GM19099 (cell line): ENCODE measurements around the gene BBS2.
A peak's percentile ranks its signal among the peaks of the same experiment; 100 is the strongest.

Experiments used
- POLR2A ChIP-seq: IDR thresholded peaks from 3 replicates; pipeline ENCODE4 v1.6.1; 2011; ENCODE audit warnings: low read depth; ENCODE audit not compliant: insufficient read length; ENCODE audit errors: extremely low read depth

The BBS2 gene

GRCh38 chr16:56519459-56520250 is at the start of gene BBS2:
Gene BBS2 (minus strand): TSS chr16:56520024. CDS start chr16:56519862, 162 bp downstream.
- TF ChIP-seq POLR2A = peak; percentile 74

GRCh38 chr16:56564793-56565477 is 45.1 kb upstream of the BBS2 start, which contains the start of gene MT4:
Gene MT4 (plus strand): TSS chr16:56565073. CDS start chr16:56565129, 56 bp downstream.
- no peak for TF ChIP-seq POLR2A

DNA sequence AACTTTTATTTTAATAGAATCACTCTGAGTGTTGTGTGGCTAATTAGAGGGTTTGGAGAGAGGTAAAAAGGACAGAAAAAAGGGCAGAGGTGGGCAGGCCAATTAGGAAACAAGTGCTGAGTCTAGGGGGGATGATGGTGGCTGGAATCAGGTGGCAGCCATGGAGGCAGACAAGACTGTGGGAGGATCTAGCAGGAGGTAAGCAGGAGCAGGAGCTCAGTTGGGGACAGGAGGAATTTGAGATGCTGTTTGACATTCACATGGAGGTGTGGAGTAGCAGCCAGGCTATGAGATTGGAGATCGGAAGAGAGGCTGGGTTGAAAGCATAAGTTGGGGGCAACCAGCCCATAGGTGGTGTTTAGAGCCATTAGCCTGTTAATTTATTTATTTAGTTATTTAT is 41.3 kb upstream of the BBS2 start:
- no peak for TF ChIP-seq POLR2A

DNA sequence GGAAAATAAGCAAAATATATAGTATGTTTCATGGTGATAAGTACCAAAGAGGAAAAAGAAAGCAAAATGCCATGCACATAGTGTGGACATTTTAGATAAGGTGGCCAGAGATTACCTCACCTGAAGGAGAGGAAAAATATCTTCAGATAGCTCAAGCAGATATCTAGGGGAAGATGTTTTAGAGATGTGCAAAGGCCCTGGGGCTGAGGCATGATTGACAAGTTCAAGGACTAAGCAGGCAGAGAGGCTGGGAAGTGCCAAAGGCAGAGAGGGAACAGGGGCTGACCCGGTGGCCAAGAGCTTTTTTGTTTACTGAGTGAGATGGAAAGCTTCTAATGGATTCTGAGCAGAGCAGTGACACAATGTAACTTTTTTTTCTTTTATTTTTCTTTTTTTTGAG is 40.6 kb upstream of the BBS2 start:
- no peak for TF ChIP-seq POLR2A

DNA sequence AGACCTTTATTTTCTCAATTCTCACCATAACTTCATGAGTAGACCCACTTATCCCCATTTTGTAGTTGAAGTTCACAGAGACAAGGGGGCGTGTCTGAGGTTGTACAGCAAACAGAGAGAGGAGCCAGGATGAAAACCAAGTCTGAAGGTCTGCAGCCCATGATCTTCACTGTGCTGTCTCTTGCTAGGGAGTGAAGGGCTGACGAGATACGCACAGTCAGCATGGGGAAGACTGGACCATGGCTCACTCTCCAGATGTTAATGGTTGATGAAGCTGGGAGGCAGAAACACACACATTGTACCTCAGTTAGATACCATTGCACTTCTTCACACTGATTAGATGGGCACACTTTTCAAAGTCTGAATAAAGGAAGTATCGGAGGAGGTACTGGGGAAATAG is 39.3 kb upstream of the BBS2 start:
- no peak for TF ChIP-seq POLR2A

DNA sequence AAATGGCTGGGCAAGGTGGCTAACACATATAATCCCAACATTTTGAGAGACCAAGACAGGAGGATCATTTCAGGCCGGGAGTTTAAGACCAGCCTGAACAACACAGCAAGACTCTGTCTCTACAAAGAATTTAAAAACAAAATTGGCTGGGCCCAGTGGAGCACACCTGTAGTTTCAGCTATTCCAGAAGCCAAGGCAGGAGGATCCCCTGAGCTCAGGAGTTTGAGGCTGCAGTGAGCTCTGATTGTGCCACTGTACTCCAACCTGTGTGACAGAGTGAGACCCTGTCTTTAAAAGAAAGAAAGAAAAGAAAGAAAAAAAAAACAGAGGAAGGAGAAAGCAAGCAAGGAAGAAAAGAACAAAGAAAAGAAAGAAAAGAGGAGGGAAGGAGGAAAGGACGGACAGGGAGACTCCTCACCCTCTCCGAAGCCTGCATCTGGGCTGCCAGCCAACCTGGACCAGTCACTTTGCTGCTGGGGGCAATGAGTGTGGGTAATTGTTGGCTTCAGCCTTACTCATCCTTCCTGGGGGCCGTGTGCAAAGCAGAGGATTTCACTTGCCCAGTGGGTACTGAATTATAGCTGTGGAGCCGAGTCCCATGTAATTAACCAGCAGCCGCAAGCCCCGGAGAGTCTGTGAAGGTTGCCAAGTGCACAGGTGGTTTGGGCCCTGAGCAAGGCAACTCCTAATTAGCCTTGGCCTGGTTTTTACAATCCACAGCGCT is 38.4 kb upstream of the BBS2 start:
- TF ChIP-seq POLR2A = no peak

DNA sequence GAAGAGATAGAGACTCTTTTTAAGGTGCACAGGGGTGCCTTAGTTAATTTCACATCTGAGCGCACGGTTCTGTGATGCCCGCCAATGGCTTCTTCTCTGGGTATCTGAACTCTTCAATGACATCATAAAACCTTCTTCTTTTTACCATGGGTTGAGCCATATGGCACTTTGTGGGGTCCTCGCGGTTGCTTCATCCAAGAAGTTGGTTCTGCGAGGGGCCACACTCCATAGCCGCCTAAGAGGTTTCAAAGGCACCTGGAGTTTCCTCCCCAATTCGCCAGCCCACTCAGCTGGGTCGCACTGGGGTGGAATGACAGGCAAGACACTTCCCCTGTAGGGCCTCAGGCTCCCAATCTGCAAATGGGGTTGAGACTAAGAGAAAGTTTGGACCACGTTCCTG is 34.6 kb upstream of the BBS2 start:
- no peak for TF ChIP-seq POLR2A

DNA sequence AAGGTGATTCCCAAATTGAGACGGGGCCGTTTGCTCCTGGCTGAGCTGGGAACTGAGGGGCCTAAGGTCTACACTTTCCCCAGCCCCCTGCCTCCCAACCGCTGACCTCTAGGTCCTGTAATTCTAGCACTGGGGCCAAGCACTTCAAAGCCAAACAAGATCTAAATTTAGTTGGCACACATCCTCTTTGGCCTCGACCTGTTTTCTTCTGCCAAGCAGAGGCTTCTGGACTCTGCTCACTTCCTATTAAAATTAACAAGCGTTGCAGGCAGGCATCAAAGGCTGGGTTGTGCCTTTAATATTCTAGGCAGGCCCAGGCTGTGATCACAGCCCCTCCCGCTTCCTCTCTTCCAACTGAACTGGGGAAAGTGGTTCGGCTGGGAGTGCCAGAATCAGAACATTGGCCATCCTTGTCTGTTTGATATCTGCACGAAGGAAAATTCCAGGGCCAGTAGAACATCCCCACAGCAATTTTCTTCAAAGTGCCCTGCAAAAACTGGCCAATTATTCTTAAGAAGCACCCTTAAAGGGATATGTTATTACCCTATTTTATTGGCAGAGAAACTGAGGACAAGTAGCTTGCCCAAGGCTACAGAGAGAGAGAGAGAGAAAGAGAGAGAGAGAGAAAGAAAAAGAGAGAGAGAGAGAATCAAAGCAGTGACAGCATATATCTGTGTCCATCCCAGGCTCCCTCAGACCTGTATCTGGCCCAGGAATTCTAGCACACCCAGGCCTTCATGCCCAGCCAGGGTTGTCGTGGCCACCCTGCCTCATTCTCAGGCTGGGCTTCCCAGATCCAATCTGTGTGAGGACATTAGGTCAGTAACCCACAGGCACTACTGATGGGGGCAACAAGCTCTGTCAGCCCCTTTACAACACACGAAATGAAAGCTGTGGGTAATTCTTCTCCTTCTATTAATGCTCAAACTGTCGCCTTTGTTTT is 32.2 kb upstream of the BBS2 start:
- no peak for TF ChIP-seq POLR2A

GRCh38 chr16:56549744-56550385 is 30.0 kb upstream of the BBS2 start:
- TF ChIP-seq POLR2A = no peak

DNA sequence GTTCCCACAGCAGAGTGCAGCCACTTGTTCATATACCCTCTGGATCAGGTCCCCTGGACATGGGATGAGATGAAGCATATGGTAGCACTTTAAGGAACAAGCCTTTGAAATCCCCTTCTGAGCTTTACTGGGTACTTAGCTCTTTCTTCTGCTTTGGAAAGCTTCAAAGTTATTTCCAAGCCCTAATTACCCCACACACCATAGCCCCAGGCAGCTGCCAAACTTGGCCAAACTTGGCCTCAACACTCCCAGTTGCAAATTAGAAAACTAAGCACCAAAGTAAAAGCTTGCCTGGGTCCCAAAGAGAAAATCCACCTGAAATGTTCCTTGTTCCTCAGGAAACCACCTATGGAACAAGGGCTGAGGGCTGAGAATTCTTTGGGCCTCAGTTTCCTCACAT is 29.3 kb upstream of the BBS2 start:
- TF ChIP-seq POLR2A = no peak

- no peak for TF ChIP-seq POLR2A
Measured at GRCh38 chr16:56547949-56548567, 28.2 kb upstream of the BBS2 start.

DNA sequence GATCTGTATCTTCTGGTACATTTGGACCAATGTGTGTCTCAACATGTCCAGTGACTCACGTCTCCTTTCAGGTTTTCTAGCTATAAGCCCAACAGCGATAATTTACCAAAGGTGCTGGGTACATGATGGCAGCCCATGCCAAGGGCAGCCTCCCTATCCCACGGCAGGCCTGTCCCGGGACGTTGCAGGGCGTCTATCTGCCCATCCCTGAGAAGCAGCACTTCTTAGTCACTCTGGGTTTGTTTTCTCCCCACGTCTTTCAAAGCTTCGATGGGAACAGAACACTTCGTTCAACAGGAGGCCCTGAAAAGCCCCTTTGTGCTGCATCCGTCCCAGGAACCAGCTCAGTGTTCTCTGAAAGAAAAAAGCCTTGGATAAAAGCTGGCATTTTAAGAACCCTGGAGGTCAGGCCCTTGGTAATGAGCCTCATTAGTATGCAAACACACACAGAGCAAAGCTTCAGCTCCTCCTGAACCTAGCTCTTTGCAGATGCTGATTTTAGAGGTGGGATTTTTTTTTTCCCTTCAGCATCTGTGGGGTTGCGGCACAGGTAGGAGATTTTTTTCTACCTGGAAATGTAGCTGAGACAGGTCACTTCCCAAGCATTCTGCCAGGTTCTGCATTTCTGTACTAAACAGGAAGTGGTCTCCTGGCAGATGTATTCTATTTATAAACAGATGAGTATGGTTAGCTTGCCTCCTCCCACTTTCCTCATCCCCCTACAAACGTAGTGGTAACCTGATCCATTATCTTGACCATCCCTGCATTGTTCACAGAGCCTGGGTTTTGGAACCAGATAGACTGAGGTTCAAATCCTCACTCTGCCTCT is 27.5 kb upstream of the BBS2 start:
- TF ChIP-seq POLR2A = no peak

GRCh38 chr16:56542039-56542438 is 22.2 kb upstream of the BBS2 start:
- no peak for TF ChIP-seq POLR2A

DNA sequence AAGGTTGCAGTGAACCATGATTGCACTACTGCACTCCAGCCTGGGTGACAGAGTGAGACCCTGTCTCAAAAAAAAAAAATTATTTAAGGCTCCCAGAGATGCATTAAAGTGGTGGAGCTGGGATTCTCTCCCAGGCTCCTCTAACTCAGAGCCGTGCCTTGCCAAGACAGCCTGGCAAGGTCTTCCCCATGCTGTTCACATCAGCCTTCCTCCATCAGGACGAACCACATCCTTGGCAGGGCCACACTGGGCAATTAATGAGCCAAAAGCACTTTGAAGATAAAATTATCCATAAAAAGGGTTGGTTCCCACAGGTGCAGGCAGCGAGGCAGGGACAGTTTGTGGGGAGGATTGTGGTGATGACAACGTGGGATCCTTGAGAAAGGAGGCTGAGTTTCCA is 19.8 kb upstream of the BBS2 start:
- TF ChIP-seq POLR2A = no peak
